Measurements from ENCODE around the gene PTPN2.

- TF ChIP-seq, protein P1, sequence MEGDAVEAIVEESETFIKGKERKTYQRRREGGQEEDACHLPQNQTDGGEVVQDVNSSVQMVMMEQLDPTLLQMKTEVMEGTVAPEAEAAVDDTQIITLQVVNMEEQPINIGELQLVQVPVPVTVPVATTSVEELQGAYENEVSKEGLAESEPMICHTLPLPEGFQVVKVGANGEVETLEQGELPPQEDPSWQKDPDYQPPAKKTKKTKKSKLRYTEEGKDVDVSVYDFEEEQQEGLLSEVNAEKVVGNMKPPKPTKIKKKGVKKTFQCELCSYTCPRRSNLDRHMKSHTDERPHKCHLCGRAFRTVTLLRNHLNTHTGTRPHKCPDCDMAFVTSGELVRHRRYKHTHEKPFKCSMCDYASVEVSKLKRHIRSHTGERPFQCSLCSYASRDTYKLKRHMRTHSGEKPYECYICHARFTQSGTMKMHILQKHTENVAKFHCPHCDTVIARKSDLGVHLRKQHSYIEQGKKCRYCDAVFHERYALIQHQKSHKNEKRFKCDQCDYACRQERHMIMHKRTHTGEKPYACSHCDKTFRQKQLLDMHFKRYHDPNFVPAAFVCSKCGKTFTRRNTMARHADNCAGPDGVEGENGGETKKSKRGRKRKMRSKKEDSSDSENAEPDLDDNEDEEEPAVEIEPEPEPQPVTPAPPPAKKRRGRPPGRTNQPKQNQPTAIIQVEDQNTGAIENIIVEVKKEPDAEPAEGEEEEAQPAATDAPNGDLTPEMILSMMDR (IDR thresholded peaks at IDR 0.05; ENCODE audit: poor library complexity, severe bottlenecking): no peak
- TF ChIP-seq POLR2AphosphoS5 (IDR thresholded peaks at IDR 0.05) (no peak), EZH2 (IDR thresholded peaks at IDR 0.05; ENCODE audit: borderline replicate concordance, insufficient read depth, low read length, poor library complexity, severe bottlenecking) (no peak), EP300 (conservative IDR thresholded peaks at IDR 0.05; ENCODE audit: poor library complexity, severe bottlenecking) (no peak), SMC3 (conservative IDR thresholded peaks at IDR 0.05; ENCODE audit: poor library complexity) (no peak), RAD21 (conservative IDR thresholded peaks at IDR 0.05) (no peak), MXI1 (conservative IDR thresholded peaks at IDR 0.05; ENCODE audit: poor library complexity, severe bottlenecking) (no peak)
These were observed 709 bp downstream of the PTPN2 start for GRCh38 chr18:12883372-12883683.

Data from neural cell (in vitro differentiated cells).